Spleen (tissue), 7 donors: ENCODE results near the gene CALN1.

Source experiments
- CTCF ChIP-seq, 11 experiments: fragments of 200-600 bp in 7 of 11; fragments of 450-650 bp in 4 of 11; sonication (generic) in 4 of 11; IDR thresholded peaks in 8 of 11; conservative IDR thresholded peaks in 3 of 11; 1 replicate in 7 of 11; 2 replicates in 4 of 11; pipeline versions ENCODE4 v1.4.0 to v1.8.0; 2016 to 2021; ENCODE audit warnings: antibody characterized with exemption in 11 of 11, inconsistent platforms in 4 of 11, mild to moderate bottlenecking in 1 of 11
- POLR2A ChIP-seq, 3 donors: fragments of 450-650 bp; IDR thresholded peaks; one replicate each; pipeline ENCODE4 v1.5.1; 2017; ENCODE audit warnings: antibody characterized with exemption in 3 of 3, mild to moderate bottlenecking in 1 of 3
- donor health status: DM: no; HTN: no; CAD: no; lungs with moderate emphysema.
- donor health status: DM: no; HTN: no; CAD: no.
- donor health status: DM: no; HTN: no; CAD: no.

DNA sequence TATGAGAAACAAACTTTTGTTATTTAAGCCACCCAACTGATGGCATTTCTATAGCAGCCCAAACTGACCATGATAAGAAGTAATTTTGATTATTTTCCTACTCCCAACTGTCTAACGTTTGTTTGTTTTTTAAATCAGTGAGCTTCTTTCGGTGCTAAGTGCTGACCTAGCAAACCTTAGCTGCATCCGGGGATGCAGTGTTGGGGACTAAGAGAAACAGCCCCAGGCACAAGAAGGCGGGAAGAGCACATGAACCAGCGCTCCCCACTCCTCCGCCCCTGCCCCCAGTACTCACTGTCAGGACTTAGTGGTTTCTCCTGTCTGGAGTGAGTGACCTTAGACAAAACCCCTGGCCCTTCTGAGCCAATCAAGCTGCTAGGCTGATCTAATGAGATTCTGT is 168.8 kb downstream of the CALN1 start:
- no peak for TF ChIP-seq CTCF (IDR thresholded peaks at IDR 0.05 in 8 of 11, conservative IDR thresholded peaks at IDR 0.05 in 3 of 11)
- TF ChIP-seq POLR2A (IDR thresholded peaks at IDR 0.05) = no peak
